Stimulated activated CD4-positive, alpha-beta T cell treated with anti-CD3 and anti-CD28 coated beads, Interleukin-1b, Interleukin-23, amount 100 ng/mL, for 4 hours (primary cell): ENCODE measurements around the gene ARHGAP10.

ENCODE experiments used
- DNase-seq, 2 donors: peaks; one replicate each; pipeline ENCODE4 v3.0.0-alpha.2; 2020; ENCODE audit warnings: low read depth in 2 of 2

The ARHGAP10 gene

GRCh38 chr4:147732518-147733235, 789 bp downstream of the ARHGAP10 start:
- no peak for DNase-seq

DNA sequence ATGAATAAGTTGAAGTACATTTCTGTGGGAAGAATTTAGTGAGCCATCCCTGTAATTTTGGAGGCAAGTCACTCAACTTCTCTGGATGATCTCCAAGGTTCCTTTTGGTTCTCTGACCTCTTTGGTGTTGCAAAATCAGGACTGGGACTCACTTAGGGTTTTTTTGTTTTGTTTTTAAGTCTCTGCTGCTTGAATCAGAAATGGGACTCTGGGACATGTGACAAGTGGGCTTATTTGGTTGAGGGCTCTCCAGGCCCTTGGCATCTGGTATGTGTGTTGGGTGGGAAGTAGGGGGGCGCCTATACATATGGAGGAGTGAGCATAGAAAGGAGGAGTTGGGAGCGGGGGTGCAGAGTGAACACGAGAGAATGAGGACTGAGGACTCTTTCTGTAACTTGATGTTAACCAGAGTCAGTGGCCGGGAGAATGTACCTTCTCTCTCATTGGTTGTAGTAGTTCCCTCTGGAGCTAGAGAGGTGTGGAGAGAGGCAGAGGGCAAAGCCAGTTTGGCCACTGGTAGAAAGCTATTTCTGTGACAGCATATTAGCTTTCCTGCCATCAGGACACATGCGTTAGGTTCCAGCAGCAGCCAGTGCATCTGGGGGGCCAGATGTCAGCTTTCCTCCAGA, 1.9 kb downstream of the ARHGAP10 start:
- DNase-seq, result no peak

GRCh38 chr4:147734496-147734895, 2.6 kb downstream of the ARHGAP10 start:
- DNase-seq, result no peak

- DNase-seq, result no peak
Observed at GRCh38 chr4:147735413-147736301, 3.8 kb downstream of the ARHGAP10 start.

DNA sequence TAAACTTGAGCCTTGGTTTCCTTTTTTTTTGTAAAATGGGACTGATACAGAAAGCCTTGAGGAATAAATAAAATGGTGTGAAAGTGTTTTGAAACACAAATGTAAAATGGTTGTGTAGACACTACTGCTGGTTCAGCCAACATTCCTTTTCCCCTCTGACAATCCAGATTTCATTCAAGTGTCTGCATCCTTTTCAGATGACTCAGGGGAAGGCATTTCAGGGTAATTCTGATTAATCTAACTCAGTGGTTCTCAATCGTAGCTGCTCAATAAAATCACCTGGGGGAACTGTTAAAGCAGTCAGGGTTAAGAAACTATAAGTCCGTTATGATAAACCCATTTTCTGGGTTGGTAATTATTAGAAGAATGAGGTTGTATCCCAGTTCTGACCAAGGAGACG, 4.6 kb downstream of the ARHGAP10 start:
- no peak for DNase-seq

DNA sequence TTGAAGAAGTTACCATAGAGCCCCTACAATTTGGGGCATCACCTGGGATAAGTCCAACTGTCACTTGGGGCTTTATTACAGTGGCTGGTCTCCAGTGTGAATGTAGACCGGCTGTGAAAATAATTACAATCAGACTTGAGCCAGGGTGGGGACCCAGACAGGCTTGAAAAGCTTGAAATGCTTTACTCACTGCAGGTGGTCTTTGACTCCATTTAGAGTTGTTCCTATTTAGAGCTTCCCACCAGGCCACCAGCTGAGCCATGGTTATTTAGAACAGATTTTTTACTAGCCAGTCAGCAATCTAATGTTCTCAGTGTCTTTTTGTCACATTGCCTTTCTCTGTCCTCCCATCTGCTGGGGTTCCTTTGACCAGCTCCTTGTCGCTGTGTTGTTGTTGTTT, 5.7 kb downstream of the ARHGAP10 start:
- DNase-seq, result no peak

- no peak for DNase-seq
Observed at GRCh38 chr4:147739239-147739823, 7.4 kb downstream of the ARHGAP10 start.

- no peak for DNase-seq
Observed at GRCh38 chr4:147740176-147740575, 8.3 kb downstream of the ARHGAP10 start.

DNA sequence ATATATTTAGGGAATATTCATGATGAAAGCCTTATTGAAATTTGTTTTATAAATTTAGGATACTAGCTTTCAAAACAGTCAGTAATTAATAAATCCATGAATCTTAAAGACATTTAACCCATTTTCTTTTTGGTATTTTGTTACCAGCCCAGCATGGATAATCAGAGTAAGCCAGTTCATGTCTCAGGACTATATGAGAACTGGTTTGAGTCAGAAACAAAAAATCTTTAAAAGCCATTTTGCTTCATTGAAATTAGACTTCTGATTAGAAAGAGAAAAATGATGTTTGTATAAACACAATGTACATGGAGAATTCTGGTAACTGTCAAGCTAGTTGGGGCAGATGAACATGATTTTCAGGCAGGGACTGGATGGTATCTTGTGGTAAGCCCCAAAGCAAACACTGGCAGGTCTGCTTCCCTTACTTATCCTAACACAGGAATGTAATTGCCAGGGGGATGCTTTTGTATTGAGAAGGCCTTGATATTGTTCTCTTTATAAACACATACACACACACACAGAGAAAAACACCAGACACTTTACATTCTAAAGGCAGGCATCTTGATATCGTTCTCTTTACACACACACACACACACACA, 9.4 kb downstream of the ARHGAP10 start:
- no peak for DNase-seq

- no peak for DNase-seq
Observed at GRCh38 chr4:147747787-147748454, 16.0 kb downstream of the ARHGAP10 start.

GRCh38 chr4:147749811-147750321, 18.0 kb downstream of the ARHGAP10 start:
- no peak for DNase-seq

DNA sequence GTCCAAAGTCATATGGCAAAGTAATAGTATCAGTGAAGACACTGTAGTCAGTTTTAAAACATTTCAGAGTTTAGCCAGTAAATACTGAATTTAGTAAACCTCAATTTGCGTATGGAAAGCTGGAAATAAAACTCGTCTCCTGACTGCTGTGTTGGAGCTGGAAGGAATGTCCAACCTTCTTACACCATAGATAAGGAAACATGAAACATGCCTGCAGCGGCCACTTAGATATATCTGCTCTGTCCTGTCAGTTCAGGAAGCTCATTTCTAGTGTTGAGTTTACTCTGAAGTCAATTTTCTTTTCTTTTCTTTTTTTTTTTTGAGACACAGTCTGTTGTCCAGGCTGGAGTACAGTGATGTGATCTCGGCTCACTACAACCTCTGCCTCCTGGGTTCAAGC, 21.2 kb downstream of the ARHGAP10 start:
- no peak for DNase-seq

DNA sequence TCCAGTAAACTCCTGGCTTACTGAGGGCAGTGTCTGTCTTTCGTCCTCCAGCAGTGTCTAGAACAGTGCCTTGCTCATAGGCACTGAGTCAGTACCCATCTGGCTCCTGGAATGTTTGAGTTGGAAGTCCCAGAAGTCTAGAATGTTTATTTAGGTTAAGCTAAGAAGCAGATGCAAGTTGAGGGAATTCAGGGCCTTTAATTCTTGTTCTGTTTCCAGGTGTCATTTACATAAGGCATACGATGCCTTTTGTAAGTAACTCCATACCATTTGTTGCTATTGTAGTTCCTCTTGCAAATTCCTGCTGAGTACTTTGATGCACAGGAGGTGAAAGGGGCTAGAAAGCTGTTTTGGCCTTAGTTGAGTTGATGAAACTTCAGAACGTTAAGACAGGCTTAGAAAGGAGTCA, 22.2 kb downstream of the ARHGAP10 start:
- no peak for DNase-seq

DNA sequence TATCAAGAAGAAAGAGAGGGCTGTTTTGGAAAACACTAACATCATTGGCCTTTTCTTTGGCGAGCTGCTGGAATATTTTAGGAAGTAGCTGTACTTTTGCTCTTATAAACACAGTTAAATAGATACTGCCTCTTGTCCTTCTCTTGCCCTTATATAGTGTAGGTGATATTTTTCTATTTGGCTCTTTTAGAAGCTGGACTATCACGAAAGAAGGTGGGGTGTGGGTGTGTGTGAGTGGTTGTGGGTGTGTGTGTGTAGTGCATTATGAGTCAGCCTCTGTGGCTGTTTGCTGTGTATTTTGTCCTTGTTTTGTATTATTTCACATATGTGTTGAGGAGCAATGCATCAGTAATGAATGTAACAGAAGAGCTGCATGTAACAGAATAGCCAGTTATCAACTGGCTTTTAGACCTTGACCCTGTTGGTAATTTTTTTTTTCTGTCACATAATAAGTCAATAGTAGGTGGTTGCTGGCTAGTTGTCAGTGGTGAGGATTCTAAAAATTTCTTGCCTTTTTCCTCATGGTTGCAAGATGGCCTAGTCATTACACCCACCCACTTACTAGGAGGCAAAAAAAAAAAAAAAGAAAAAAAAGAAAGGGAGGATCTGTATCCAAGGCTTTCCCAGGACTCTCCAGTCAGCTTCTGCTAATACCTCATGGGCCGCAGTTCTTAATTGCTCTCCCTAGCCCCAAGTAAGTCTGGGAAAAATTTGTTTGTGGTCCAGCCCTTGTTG, 23.8 kb downstream of the ARHGAP10 start:
- DNase-seq, result no peak

DNA sequence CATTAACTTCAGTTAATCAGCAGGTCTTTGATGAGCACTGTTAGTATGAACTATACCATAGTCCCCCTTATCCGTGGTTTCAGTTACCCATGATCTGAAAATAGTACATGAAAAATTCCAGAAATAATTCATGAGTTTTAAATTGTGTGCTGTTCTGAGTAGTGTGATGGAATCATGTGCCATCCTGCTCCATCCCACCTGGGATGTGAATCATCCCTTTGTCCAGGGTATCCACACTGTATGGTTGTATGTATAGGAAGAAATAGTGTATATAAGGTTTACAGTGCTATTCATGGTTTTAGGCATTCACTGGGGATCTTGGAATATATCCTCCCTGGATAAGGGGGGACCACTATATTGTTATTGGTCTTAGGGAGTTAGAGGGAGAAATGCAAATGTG, 24.5 kb downstream of the ARHGAP10 start:
- no peak for DNase-seq

- DNase-seq, result no peak
Observed at GRCh38 chr4:147760176-147760575, 28.3 kb downstream of the ARHGAP10 start.

- no peak for DNase-seq
Observed at GRCh38 chr4:147760695-147761094, 28.8 kb downstream of the ARHGAP10 start.

DNA sequence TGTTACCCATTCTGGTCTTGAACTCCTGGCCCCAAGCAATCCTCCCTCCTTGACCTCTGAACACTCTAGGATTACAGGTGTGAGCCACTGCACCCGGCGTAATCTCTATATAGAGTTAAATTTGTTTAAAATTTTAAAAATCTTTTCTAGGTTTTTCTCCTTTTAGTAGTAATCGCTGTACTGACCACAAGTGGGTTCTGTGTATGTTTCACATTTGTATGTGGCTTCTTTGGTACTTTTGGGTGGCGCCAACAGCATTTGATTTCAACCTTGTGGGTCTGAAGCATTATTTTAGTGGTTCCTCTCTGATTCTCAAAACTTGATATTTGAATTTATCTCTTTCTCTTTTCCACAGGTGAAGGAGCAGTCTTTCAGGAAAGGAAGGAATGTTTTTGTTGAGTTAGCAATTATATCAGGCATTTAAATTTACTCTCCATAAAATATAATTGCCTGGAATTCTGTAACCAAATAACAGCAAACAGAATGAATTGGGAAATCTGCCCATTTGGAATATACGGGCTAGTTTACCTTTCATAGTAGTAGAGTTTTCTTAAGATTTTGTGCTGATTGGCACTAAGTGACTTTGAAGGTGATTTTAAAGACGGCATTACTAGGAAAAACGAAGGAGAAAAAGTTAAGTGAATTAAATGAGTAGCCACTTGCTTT, 29.5 kb downstream of the ARHGAP10 start:
- DNase-seq, result no peak

DNA sequence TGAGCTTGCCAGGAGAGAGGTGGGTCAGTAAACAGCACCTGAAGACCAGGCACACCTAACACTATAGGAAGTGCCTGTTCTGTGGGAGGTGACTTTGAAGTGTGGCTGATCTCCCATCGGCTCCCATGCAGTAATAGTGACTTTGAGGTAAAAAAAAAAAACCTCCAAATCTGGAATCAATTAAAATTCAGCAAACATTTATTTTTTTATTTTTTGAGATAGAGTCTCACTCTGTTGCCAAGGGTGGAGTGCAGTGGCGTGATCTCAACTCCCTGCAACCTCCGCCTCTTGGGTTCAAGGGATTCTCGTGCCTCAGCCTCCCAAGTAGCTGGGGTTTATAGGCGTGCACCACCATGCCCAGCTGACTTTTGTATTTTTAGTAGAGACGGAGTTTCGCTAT, 32.4 kb downstream of the ARHGAP10 start:
- no peak for DNase-seq

- no peak for DNase-seq
Observed at GRCh38 chr4:147765121-147765529, 33.2 kb downstream of the ARHGAP10 start.
